22Rv1 (cell line): ENCODE measurements around the gene SH2D5.

ENCODE experiments used
- CTCF ChIP-seq: fragments of 450-650 bp; IDR thresholded peaks from 2 replicates; pipeline ENCODE4 v1.5.1; 2017; ENCODE audit warnings: mild to moderate bottlenecking
- ZFX ChIP-seq: fragments of 450-650 bp; IDR thresholded peaks from 2 replicates; pipeline ENCODE4 v1.6.1; 2017; ENCODE audit warnings: antibody characterized with exemption, borderline replicate concordance

- no peak for TF ChIP-seq CTCF
- no peak for TF ChIP-seq ZFX
These were observed 27.8 kb upstream of the SH2D5 start for GRCh38 chr1:20760322-20760721.
